SK-N-SH treated with all-trans-retinoic acid at 6 μM for 48 hours (cell line): ENCODE data around the gene SEC16A.

ENCODE experiments used
- ARNTL ChIP-seq: fragments of 450-650 bp; formaldehyde crosslinking; IDR thresholded peaks from 2 replicates; pipeline ENCODE4 v1.5.0; 2020; ENCODE audit warnings: low read depth, mild to moderate bottlenecking, moderate library complexity, borderline replicate concordance
- BACH2 ChIP-seq: fragments of 250-450 bp; sonication (Bioruptor Pico); IDR thresholded peaks from 2 replicates; pipeline ENCODE4 v1.9.0; 2021; ENCODE audit warnings: mild to moderate bottlenecking, borderline replicate concordance
- SNAI2 ChIP-seq: fragments of 250-450 bp; sonication (Bioruptor Pico); IDR thresholded peaks from 2 replicates; pipeline ENCODE4 v1.5.0; 2020; ENCODE audit warnings: mild to moderate bottlenecking, moderate library complexity
- TCF4 ChIP-seq: fragments of 250-450 bp; sonication (Bioruptor Pico); IDR thresholded peaks from 2 replicates; pipeline ENCODE4 v1.8.0; 2021; ENCODE audit warnings: mild to moderate bottlenecking, moderate library complexity, borderline replicate concordance
- TOX ChIP-seq: fragments of 250-450 bp; sonication (Bioruptor Pico); IDR thresholded peaks from 2 replicates; pipeline ENCODE4 v1.8.0; 2021; ENCODE audit warnings: mild to moderate bottlenecking, moderate library complexity, borderline replicate concordance
- TF ChIP-seq, protein P1 (sequence below): fragments of 250-450 bp; sonication (Bioruptor Pico); IDR thresholded peaks from 2 replicates; pipeline ENCODE4 v1.8.0; 2020; ENCODE audit warnings: mild to moderate bottlenecking, moderate library complexity, borderline replicate concordance
- TF ChIP-seq, protein P2 (sequence below): fragments of 250-450 bp; sonication (Bioruptor Pico); IDR thresholded peaks from 2 replicates; pipeline ENCODE4 v1.5.1; 2020; ENCODE audit warnings: low read depth, mild to moderate bottlenecking, moderate library complexity
- TF ChIP-seq, protein P3 (sequence below): fragments of 250-450 bp; sonication (Bioruptor Pico); IDR thresholded peaks from 2 replicates; pipeline ENCODE4 v1.5.1; 2021; ENCODE audit warnings: mild to moderate bottlenecking, moderate library complexity

DNA sequence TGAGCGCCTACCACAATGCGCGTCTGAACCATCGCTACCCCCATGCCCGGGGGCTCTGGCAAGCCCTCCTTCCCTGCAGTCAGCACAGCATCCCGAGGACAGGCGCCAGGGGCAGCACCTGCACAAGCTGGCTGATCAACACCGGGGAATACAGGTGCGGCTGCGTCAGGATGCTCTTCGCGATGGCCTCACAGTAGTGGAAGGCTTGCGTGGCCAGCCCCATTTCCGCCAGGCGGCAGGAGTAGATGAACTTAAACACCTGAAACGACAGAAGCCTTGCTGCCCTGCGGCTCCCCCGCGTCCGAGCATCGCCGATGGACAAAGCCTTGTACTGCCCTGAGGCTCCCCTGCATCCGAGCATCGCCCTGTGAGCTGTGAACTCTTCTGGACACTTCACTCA, 25.5 kb downstream of the SEC16A start:
- no peak for TF ChIP-seq ARNTL (CRISPR knock-in tag)
- TF ChIP-seq, protein P1, sequence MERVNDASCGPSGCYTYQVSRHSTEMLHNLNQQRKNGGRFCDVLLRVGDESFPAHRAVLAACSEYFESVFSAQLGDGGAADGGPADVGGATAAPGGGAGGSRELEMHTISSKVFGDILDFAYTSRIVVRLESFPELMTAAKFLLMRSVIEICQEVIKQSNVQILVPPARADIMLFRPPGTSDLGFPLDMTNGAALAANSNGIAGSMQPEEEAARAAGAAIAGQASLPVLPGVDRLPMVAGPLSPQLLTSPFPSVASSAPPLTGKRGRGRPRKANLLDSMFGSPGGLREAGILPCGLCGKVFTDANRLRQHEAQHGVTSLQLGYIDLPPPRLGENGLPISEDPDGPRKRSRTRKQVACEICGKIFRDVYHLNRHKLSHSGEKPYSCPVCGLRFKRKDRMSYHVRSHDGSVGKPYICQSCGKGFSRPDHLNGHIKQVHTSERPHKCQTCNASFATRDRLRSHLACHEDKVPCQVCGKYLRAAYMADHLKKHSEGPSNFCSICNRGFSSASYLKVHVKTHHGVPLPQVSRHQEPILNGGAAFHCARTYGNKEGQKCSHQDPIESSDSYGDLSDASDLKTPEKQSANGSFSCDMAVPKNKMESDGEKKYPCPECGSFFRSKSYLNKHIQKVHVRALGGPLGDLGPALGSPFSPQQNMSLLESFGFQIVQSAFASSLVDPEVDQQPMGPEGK (CRISPR knock-in tag), result no peak
- no peak for TF ChIP-seq SNAI2 (CRISPR knock-in tag)
- TF ChIP-seq TCF4 (CRISPR knock-in tag), result no peak
- TF ChIP-seq, protein P2, sequence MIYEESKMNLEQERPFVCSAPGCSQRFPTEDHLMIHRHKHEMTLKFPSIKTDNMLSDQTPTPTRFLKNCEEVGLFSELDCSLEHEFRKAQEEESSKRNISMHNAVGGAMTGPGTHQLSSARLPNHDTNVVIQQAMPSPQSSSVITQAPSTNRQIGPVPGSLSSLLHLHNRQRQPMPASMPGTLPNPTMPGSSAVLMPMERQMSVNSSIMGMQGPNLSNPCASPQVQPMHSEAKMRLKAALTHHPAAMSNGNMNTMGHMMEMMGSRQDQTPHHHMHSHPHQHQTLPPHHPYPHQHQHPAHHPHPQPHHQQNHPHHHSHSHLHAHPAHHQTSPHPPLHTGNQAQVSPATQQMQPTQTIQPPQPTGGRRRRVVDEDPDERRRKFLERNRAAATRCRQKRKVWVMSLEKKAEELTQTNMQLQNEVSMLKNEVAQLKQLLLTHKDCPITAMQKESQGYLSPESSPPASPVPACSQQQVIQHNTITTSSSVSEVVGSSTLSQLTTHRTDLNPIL (CRISPR knock-in tag), result no peak
- TF ChIP-seq BACH2 (CRISPR knock-in tag), result no peak
- TF ChIP-seq, protein P3, sequence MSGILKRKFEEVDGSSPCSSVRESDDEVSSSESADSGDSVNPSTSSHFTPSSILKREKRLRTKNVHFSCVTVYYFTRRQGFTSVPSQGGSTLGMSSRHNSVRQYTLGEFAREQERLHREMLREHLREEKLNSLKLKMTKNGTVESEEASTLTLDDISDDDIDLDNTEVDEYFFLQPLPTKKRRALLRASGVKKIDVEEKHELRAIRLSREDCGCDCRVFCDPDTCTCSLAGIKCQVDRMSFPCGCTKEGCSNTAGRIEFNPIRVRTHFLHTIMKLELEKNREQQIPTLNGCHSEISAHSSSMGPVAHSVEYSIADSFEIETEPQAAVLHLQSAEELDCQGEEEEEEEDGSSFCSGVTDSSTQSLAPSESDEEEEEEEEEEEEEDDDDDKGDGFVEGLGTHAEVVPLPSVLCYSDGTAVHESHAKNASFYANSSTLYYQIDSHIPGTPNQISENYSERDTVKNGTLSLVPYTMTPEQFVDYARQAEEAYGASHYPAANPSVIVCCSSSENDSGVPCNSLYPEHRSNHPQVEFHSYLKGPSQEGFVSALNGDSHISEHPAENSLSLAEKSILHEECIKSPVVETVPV (CRISPR knock-in tag), result no peak
- TF ChIP-seq TOX, result no peak
